Uterus (tissue), 4 donors: Measurements from ENCODE around the gene PROZ. TPM values are rescaled to one million over a fixed set of nuclear protein-coding genes. Genes with fewer than 3 reads are reported as not detected.

ENCODE experiments used
- DNase-seq, 2 donors: peaks; one replicate each; pipeline ENCODE4 v3.0.0-alpha.2; 2019 to 2020
- H3K27ac ChIP-seq, 2 donors: fragments of 200-600 bp; sonication (generic); 1 replicate in 1 of 2; 2 replicates in 1 of 2; pipeline ENCODE4 v1.5.1; 2016 to 2018
- H3K27me3 ChIP-seq, 2 donors: fragments of 200-600 bp; sonication (generic); one replicate each; pipeline ENCODE4 v1.5.1; 2018 to 2019; ENCODE audit warnings: control low read depth in 1 of 2
- H3K36me3 ChIP-seq, 2 donors: fragments of 200-600 bp; sonication (generic); one replicate each; pipeline ENCODE4 v1.5.1; 2019; ENCODE audit warnings: control low read depth in 1 of 2
- H3K4me1 ChIP-seq, 2 donors: fragments of 200-600 bp; sonication (generic); one replicate each; pipeline ENCODE4 v1.5.1; 2018 to 2019; ENCODE audit warnings: control low read depth in 1 of 2
- H3K4me3 ChIP-seq, 2 donors: fragments of 200-600 bp; sonication (generic); 1 replicate in 1 of 2; 2 replicates in 1 of 2; pipeline ENCODE4 v1.5.1; 2018 to 2019; ENCODE audit warnings: mild to moderate bottlenecking in 1 of 2
- H3K9me3 ChIP-seq, 2 donors: fragments of 200-600 bp; sonication (generic); one replicate each; pipeline ENCODE4 v1.5.1; 2019; ENCODE audit warnings: control low read depth in 1 of 2
- POLR2A ChIP-seq, 2 donors: fragments of 450-650 bp; IDR thresholded peaks; one replicate each; pipeline ENCODE4 v1.6.1; 2016; ENCODE audit warnings: antibody characterized with exemption in 2 of 2, mild to moderate bottlenecking in 1 of 2, moderate library complexity in 1 of 2
- intact Hi-C: fragments of 100-400 bp; cut with DNase I; formaldehyde crosslinking; loops from one replicate; pipeline ENCODE4 v1.15.1; 2023; ENCODE audit warnings: low total_unique reads
- total RNA-seq, 4 donors: library from RNA; depleted of rRNA in 3 of 4; stranded (reverse); fragments of >200 nt in 3 of 4; gene quantifications; one replicate each; pipeline versions ENCODE4 v1.1.0 to v1.2.4, GENCODE V29; 2014 to 2023
- TF ChIP-seq, protein P1 (sequence below), 4 experiments: fragments of 200-600 bp in 2 of 4; fragments of 450-650 bp in 2 of 4; sonication (generic) in 2 of 4; IDR thresholded peaks; one replicate each; pipeline ENCODE4 v1.5.1; 2016 to 2019; ENCODE audit warnings: antibody characterized with exemption in 4 of 4, mild to moderate bottlenecking in 2 of 4, moderate library complexity in 1 of 4
- donor health status: DM: yes; HTN: yes; CAD: no.

Gene PROZ
- total RNA-seq, 4 donors from 2014 or later = not detected

DNA sequence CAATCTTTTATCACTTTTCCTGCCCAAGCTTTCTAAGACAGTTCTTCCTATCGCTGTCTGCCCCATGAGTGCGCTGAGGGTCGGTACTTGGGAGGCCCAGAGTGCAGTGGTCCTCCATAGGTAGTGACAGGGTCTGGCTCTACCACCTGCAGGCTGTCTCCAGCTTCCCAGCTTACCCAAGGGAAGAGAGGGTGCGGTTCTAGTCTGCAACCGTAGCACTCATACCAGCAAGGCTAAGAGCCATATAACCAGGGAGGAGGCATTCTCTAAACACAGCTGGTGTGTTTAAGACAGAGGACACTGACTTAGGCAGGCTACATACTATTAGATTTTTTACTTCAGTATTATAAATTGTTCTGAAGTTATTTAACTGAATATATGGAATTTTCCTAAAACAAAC, 8.2 kb downstream of the PROZ start:
- DNase-seq = no peak
- Histone ChIP-seq H3K4me3 (no peak overlapping the region), H3K9me3 (no peaks in the 10 kb centered on the region), H3K36me3 (no peaks in the 10 kb centered on the region), H3K4me1 (no peaks in the 10 kb centered on the region), H3K27ac (no peak overlapping the region), H3K27me3 (no peaks in the 10 kb centered on the region)
- TF ChIP-seq, protein P1, sequence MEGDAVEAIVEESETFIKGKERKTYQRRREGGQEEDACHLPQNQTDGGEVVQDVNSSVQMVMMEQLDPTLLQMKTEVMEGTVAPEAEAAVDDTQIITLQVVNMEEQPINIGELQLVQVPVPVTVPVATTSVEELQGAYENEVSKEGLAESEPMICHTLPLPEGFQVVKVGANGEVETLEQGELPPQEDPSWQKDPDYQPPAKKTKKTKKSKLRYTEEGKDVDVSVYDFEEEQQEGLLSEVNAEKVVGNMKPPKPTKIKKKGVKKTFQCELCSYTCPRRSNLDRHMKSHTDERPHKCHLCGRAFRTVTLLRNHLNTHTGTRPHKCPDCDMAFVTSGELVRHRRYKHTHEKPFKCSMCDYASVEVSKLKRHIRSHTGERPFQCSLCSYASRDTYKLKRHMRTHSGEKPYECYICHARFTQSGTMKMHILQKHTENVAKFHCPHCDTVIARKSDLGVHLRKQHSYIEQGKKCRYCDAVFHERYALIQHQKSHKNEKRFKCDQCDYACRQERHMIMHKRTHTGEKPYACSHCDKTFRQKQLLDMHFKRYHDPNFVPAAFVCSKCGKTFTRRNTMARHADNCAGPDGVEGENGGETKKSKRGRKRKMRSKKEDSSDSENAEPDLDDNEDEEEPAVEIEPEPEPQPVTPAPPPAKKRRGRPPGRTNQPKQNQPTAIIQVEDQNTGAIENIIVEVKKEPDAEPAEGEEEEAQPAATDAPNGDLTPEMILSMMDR (IDR thresholded peaks at IDR 0.05) = no peak
- TF ChIP-seq POLR2A (IDR thresholded peaks at IDR 0.05) = no peak
- intact Hi-C loops = no loop called here

DNA sequence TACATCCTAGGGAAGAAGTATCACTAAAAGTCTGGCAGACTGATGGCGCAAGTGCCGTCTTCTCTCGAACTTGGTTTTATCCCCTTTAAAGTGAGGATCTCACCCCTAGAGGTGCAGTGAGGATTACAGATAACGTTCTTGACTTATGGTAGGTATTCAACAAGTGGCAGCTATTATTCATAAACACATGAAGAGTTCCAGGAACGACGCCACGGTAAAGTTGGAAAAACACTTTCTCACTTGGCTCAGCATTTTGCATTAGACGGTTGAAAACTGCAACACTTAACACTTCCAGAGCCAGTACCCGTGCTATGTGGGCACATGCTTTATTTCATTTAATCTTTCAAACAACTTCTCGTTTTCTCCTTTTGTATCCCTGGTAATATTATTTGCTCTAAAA, 8.7 kb downstream of the PROZ start:
- Histone ChIP-seq H3K27ac (no peak overlapping the region), H3K4me3 (no peak overlapping the region), H3K4me1 (no peaks in the 10 kb centered on the region), H3K36me3 (no peaks in the 10 kb centered on the region), H3K9me3 (no peaks in the 10 kb centered on the region), H3K27me3 (no peaks in the 10 kb centered on the region)
- TF ChIP-seq, protein P1 (IDR thresholded peaks at IDR 0.05) = no peak
- TF ChIP-seq POLR2A (IDR thresholded peaks at IDR 0.05) = no peak
- DNase-seq = no peak
- intact Hi-C loops = no loop called here

DNA sequence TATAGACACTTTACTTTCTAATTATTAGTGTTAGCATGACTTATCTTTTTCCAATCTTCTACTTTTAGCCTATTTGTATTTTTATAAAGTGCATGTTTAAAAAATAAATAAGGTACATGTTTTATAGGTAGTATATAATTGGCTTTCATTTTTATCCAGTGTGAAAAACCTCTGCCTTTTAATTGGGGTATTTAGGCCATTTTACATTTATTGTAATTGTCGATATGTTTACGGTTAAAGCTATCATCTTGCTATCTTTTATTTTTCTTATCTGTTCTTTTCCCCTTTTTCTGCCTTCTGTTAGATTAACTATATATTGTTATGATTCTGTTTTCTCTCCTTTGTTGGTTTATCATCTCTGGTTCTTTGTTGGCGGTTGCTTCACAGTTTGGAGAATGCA, 9.1 kb downstream of the PROZ start:
- no peak for DNase-seq
- Histone ChIP-seq H3K27me3 (no peaks in the 10 kb centered on the region), H3K9me3 (no peaks in the 10 kb centered on the region), H3K4me1 (no peaks in the 10 kb centered on the region), H3K4me3 (no peak overlapping the region), H3K36me3 (no peaks in the 10 kb centered on the region), H3K27ac (no peak overlapping the region)
- TF ChIP-seq, protein P1 (IDR thresholded peaks at IDR 0.05) = no peak
- TF ChIP-seq POLR2A (IDR thresholded peaks at IDR 0.05) = no peak
- intact Hi-C loops = no loop called here

DNA sequence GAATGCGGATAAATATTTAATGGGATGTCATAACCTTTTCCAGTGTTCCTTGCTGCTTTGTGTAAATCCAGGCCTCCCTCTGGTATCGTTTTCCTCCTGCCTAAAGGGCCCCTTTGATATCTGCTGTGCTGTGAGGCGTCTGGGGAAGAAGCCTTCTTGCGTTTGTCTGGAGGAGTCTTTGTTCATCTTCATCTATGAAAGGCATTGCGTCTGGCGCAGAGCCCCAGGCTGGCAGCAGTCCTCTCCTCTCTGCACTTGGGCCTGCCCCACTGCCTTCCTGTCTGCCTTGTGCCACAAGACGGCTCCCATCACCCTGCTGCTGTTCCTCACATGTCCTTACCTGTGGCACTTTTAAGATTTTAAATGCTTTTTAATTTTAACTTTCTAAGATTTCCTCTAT, 9.8 kb downstream of the PROZ start:
- intact Hi-C loops = no loop called here
- TF ChIP-seq POLR2A (IDR thresholded peaks at IDR 0.05) = no peak
- TF ChIP-seq, protein P1 (IDR thresholded peaks at IDR 0.05) = no peak
- Histone ChIP-seq H3K4me3 (no peak overlapping the region), H3K4me1 (no peaks in the 10 kb centered on the region), H3K27ac (no peak overlapping the region), H3K36me3 (no peaks in the 10 kb centered on the region), H3K9me3 (no peaks in the 10 kb centered on the region), H3K27me3 (no peaks in the 10 kb centered on the region)
- DNase-seq = no peak

DNA sequence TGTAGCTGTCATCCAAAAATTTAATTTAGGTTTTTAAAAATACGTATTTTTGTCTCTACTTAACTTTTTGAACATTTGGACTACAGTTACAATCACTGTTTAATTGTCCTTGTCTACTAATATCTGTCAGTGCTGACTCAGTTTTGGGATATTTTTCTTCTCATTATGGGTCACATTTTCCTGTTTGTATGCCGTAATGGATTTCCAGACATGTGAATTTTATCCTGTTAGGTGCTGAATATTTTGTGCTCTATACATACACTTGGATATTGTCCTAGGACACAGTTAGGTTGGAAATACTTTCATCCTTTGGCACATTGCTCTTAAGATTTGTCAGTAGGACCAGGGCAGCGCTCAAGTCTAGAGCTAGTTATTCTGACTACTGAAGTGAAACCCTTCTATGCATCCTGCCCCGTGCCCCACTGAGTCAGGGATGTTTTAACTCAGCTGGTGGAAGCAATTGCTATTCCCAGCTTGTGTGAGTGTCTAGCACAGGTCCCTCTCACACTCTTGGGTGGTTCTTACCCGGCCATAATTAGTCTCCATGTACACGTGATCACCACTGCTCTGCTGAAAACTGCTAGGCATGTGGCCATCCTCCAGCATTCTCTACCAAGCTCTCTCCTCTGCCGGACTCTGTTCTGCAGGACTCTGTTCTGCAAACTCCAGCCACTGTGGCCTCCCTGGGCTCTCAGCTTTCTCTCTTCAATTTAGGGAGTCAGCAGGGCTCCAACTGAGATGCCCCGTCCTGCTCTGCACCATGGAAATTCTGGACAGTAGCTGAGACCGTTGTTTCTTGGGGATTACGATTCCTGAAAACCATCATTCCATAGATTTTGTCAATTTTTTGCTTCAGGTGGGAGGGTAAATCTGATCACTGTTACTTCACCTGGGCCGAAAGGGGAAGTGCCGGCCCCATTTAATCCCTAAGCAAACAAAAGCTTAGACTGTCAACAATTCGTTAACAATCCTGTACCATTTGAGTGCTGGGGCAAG, 11.1 kb downstream of the PROZ start:
- H3K9me3 ChIP-seq = no peaks in the 10 kb centered on the region
- intact Hi-C loops = no loop called here
- no peak for DNase-seq
- H3K27me3 ChIP-seq = no peaks in the 10 kb centered on the region
- no peaks in the 10 kb centered on the region for H3K36me3 ChIP-seq
- no peak overlapping the region for H3K4me3 ChIP-seq
- no peak overlapping the region for H3K27ac ChIP-seq
- TF ChIP-seq, protein P1 (IDR thresholded peaks at IDR 0.05) = no peak
- TF ChIP-seq POLR2A (IDR thresholded peaks at IDR 0.05) = no peak
- no peaks in the 10 kb centered on the region for H3K4me1 ChIP-seq
